ENCODE data around the gene KLHDC3. TPM values are rescaled to one million over a fixed set of nuclear protein-coding genes. Genes with fewer than 3 reads are reported as not detected.

The KLHDC3 gene
- total RNA-seq, 3 donors from 2014 or later: 51.9 to 55.8 (median 52.2) TPM

- Mint-ChIP-seq H3K36me3 (ENCODE audit: insufficient read depth) (peaks cover 29% of the 10 kb centered on the region), H3K4me3 (no peak overlapping the region)
- no peak for DNase-seq
Observed at GRCh38 chr6:43050981-43051380, 36.9 kb downstream of the KLHDC3 start.

GRCh38 chr6:43052225-43052841, 38.3 kb downstream of the KLHDC3 start:
- H3K27me3 Mint-ChIP-seq (ENCODE audit: low read depth): no peaks in the 10 kb centered on the region
- peak overlapping the region; percentile 96 for H3K4me3 Mint-ChIP-seq
- H3K9me3 Mint-ChIP-seq: no peaks in the 10 kb centered on the region
- peaks cover 27% of the 10 kb centered on the region for H3K4me1 Mint-ChIP-seq (ENCODE audit: low read depth)
- ATAC-seq: no peak
- H3K36me3 Mint-ChIP-seq (ENCODE audit: insufficient read depth): peaks cover 28% of the 10 kb centered on the region
- DNase-seq: no peak

More at GRCh38 chr6:43050981-43051380, 36.9 kb downstream of the KLHDC3 start:
- Mint-ChIP-seq H3K27me3 (ENCODE audit: low read depth) (no peaks in the 10 kb centered on the region), H3K4me1 (ENCODE audit: low read depth) (peaks cover 27% of the 10 kb centered on the region), H3K9me3 (no peaks in the 10 kb centered on the region)
- no peak for ATAC-seq

GRCh38 chr6:43052842-43053544, 38.9 kb downstream of the KLHDC3 start:
- Mint-ChIP-seq H3K27me3 (ENCODE audit: low read depth) (no peaks in the 10 kb centered on the region), H3K4me3 (peak overlapping the region; percentile 96), H3K36me3 (ENCODE audit: insufficient read depth) (peaks cover 25% of the 10 kb centered on the region), H3K4me1 (ENCODE audit: low read depth) (peaks cover 29% of the 10 kb centered on the region), H3K9me3 (no peaks in the 10 kb centered on the region)
- peak; percentile 15 to 27 for ATAC-seq
- DNase-seq: no peak

- Mint-ChIP-seq H3K9me3 (no peaks in the 10 kb centered on the region), H3K4me1 (ENCODE audit: low read depth) (peaks cover 36% of the 10 kb centered on the region), H3K4me3 (peak within 1 kb of the TSS; percentile 96), H3K27me3 (ENCODE audit: low read depth) (no peaks in the 10 kb centered on the region), H3K36me3 (ENCODE audit: insufficient read depth) (peaks cover 25% of the 10 kb centered on the region)
- DNase-seq (peak; percentile 83), ATAC-seq (peak; percentile 100)
Observed at GRCh38 chr6:43053545-43054205, 39.6 kb downstream of the KLHDC3 start, which contains the start of gene CUL7. Gene CUL7, minus strand, starts transcription at chr6:43053851. Its CDS starts 1,063 bp downstream, at chr6:43052788.

- Mint-ChIP-seq H3K36me3 (ENCODE audit: insufficient read depth) (peaks cover 22% of the 10 kb centered on the region), H3K9me3 (no peaks in the 10 kb centered on the region), H3K27me3 (ENCODE audit: low read depth) (no peaks in the 10 kb centered on the region), H3K4me1 (ENCODE audit: low read depth) (peaks cover 40% of the 10 kb centered on the region), H3K4me3 (peak overlapping the region; percentile 96)
- DNase-seq (no peak), ATAC-seq (no peak)
Observed at GRCh38 chr6:43054206-43054943, 40.3 kb downstream of the KLHDC3 start.

GRCh38 chr6:43055966-43056365, 41.9 kb downstream of the KLHDC3 start:
- Mint-ChIP-seq H3K4me1 (ENCODE audit: low read depth) (peaks cover 48% of the 10 kb centered on the region), H3K9me3 (no peaks in the 10 kb centered on the region), H3K27me3 (ENCODE audit: low read depth) (no peaks in the 10 kb centered on the region), H3K4me3 (no peak overlapping the region), H3K36me3 (ENCODE audit: insufficient read depth) (peaks cover 16% of the 10 kb centered on the region)
- no peak for ATAC-seq
- DNase-seq: no peak

GRCh38 chr6:43058531-43058930, 44.5 kb downstream of the KLHDC3 start:
- peak overlapping the region; percentile 87 for H3K4me3 Mint-ChIP-seq
- H3K4me1 Mint-ChIP-seq (ENCODE audit: low read depth): peaks cover 37% of the 10 kb centered on the region
- H3K9me3 Mint-ChIP-seq: no peaks in the 10 kb centered on the region
- H3K36me3 Mint-ChIP-seq (ENCODE audit: insufficient read depth): peaks cover 23% of the 10 kb centered on the region
- H3K27me3 Mint-ChIP-seq (ENCODE audit: low read depth): no peaks in the 10 kb centered on the region
- no peak for ATAC-seq
- DNase-seq: no peak

- H3K36me3 Mint-ChIP-seq (ENCODE audit: insufficient read depth): peaks cover 25% of the 10 kb centered on the region
- H3K4me3 Mint-ChIP-seq: peak within 1 kb of the TSS; percentile 87
- peak; percentile 98 for ATAC-seq
- no peaks in the 10 kb centered on the region for H3K9me3 Mint-ChIP-seq
- H3K27me3 Mint-ChIP-seq (ENCODE audit: low read depth): no peaks in the 10 kb centered on the region
- peaks cover 32% of the 10 kb centered on the region for H3K4me1 Mint-ChIP-seq (ENCODE audit: low read depth)
- DNase-seq: peak; percentile 96
Observed at GRCh38 chr6:43059168-43060033, 45.4 kb downstream of the KLHDC3 start, which contains the start of the genes KLC4 and MRPL2. Gene KLC4, plus strand, starts transcription at chr6:43059631. Its CDS starts 1,705 bp downstream, at chr6:43061336. Gene MRPL2, minus strand, starts transcription at chr6:43059434. Its CDS starts 53 bp downstream, at chr6:43059381.

- no peaks in the 10 kb centered on the region for H3K9me3 Mint-ChIP-seq
- peak overlapping the region; percentile 87 for H3K4me3 Mint-ChIP-seq
- H3K36me3 Mint-ChIP-seq (ENCODE audit: insufficient read depth): peaks cover 29% of the 10 kb centered on the region
Observed at GRCh38 chr6:43060034-43060754, 46.1 kb downstream of the KLHDC3 start.

GRCh38 chr6:43060755-43061633, 46.9 kb downstream of the KLHDC3 start:
- peak overlapping the region; percentile 87 for H3K4me3 Mint-ChIP-seq
- peaks cover 32% of the 10 kb centered on the region for H3K4me1 Mint-ChIP-seq (ENCODE audit: low read depth)
- ATAC-seq: no peak
- peaks cover 25% of the 10 kb centered on the region for H3K36me3 Mint-ChIP-seq (ENCODE audit: insufficient read depth)
- H3K9me3 Mint-ChIP-seq: no peaks in the 10 kb centered on the region
- DNase-seq: no peak
- H3K27me3 Mint-ChIP-seq (ENCODE audit: low read depth): no peaks in the 10 kb centered on the region

More at GRCh38 chr6:43060034-43060754, 46.1 kb downstream of the KLHDC3 start:
- Mint-ChIP-seq H3K27me3 (ENCODE audit: low read depth) (no peaks in the 10 kb centered on the region), H3K4me1 (ENCODE audit: low read depth) (peaks cover 32% of the 10 kb centered on the region)
- DNase-seq: no peak
- ATAC-seq: no peak

GRCh38 chr6:43061861-43062260, 47.8 kb downstream of the KLHDC3 start:
- no peak for DNase-seq
- Mint-ChIP-seq H3K9me3 (no peaks in the 10 kb centered on the region), H3K4me1 (ENCODE audit: low read depth) (peaks cover 32% of the 10 kb centered on the region), H3K27me3 (ENCODE audit: low read depth) (no peaks in the 10 kb centered on the region), H3K4me3 (no peak overlapping the region), H3K36me3 (ENCODE audit: insufficient read depth) (peaks cover 29% of the 10 kb centered on the region)
- no peak for ATAC-seq

GRCh38 chr6:43062818-43063217, 48.8 kb downstream of the KLHDC3 start:
- Mint-ChIP-seq H3K36me3 (ENCODE audit: insufficient read depth) (peaks cover 29% of the 10 kb centered on the region), H3K4me1 (ENCODE audit: low read depth) (peaks cover 31% of the 10 kb centered on the region), H3K9me3 (no peaks in the 10 kb centered on the region), H3K4me3 (no peak overlapping the region), H3K27me3 (ENCODE audit: low read depth) (no peaks in the 10 kb centered on the region)
- no peak for ATAC-seq
- no peak for DNase-seq

Measured in activated T-cell treated with anti-CD3 and anti-CD28 coated beads, Interleukin-2, amount 50 U/mL, for 4 hours (primary cell).